Loucy (cell line): ENCODE results near the gene SNX25.

Experiments
- H2AFZ ChIP-seq: fragments of 200-600 bp; sonication (generic); 2 replicates; pipeline ENCODE4 v1.6.0; 2016; ENCODE audit warnings: antibody characterized with exemption, mild to moderate bottlenecking, low read length, moderate library complexity
- H3F3A ChIP-seq: fragments of 200-600 bp; 2 replicates; pipeline ENCODE4 v1.6.0; 2016; ENCODE audit warnings: antibody characterized with exemption, low read depth, mild to moderate bottlenecking
- H3K27me3 ChIP-seq: fragments of 200-600 bp; sonication (generic); 2 replicates; pipeline ENCODE4 v1.6.1; 2014; ENCODE audit warnings: low read length, mild to moderate bottlenecking; ENCODE audit not compliant: insufficient read depth, poor library complexity, severe bottlenecking
- H3K36me3 ChIP-seq: fragments of 200-600 bp; sonication (generic); 2 replicates; pipeline ENCODE4 v1.6.1; 2016; ENCODE audit warnings: low read length; ENCODE audit not compliant: insufficient read depth
- H3K4me1 ChIP-seq: fragments of 200-600 bp; sonication (generic); 2 replicates; pipeline ENCODE4 v1.5.1; 2014; ENCODE audit warnings: low read length, mild to moderate bottlenecking; ENCODE audit not compliant: insufficient read depth, poor library complexity, severe bottlenecking
- H3K4me2 ChIP-seq: fragments of 200-600 bp; sonication (generic); 2 replicates; pipeline ENCODE4 v1.6.0; 2014; ENCODE audit warnings: antibody characterized with exemption, low read length, low read depth, mild to moderate bottlenecking; ENCODE audit not compliant: poor library complexity, severe bottlenecking
- H3K4me3 ChIP-seq: fragments of 200-600 bp; sonication (generic); 2 replicates; pipeline ENCODE4 v1.5.1; 2014; ENCODE audit warnings: low read length, mild to moderate bottlenecking, mixed read lengths; ENCODE audit not compliant: poor library complexity, severe bottlenecking
- H3K79me2 ChIP-seq: fragments of 200-600 bp; sonication (generic); 2 replicates; pipeline ENCODE4 v1.6.1; 2014; ENCODE audit warnings: low read length; ENCODE audit not compliant: insufficient read depth
- H3K9ac ChIP-seq: fragments of 200-600 bp; sonication (generic); 2 replicates; pipeline ENCODE4 v1.6.0; 2014; ENCODE audit warnings: mild to moderate bottlenecking, low read depth, low read length, moderate library complexity; ENCODE audit not compliant: poor library complexity, severe bottlenecking
- H3K9me2 ChIP-seq: fragments of 200-600 bp; sonication (generic); replicated peaks from 2 replicates; pipeline ENCODE4 v1.6.1; 2016; ENCODE audit warnings: low read depth, low read length, mixed read lengths
- H3K9me3 ChIP-seq: fragments of 200-600 bp; sonication (generic); 2 replicates; pipeline ENCODE4 v1.6.1; 2014; ENCODE audit warnings: mild to moderate bottlenecking, antibody characterized with exemption, low read length, low read depth; ENCODE audit not compliant: insufficient read depth
- H4K20me1 ChIP-seq: fragments of 200-600 bp; sonication (generic); 2 replicates; pipeline ENCODE4 v1.6.0; 2014; ENCODE audit warnings: antibody characterized with exemption, low read length, mild to moderate bottlenecking; ENCODE audit not compliant: insufficient read depth, poor library complexity, severe bottlenecking
- CTCF ChIP-seq: fragments of 200-600 bp; sonication (generic); conservative IDR thresholded peaks from 2 replicates; pipeline ENCODE4 v1.5.1; 2014; ENCODE audit warnings: mild to moderate bottlenecking, antibody characterized with exemption, low read length
- EZH2phosphoT487 ChIP-seq: fragments of 200-600 bp; IDR thresholded peaks from 2 replicates; pipeline ENCODE4 v1.6.1; 2018; ENCODE audit warnings: antibody characterized with exemption, mild to moderate bottlenecking, moderate library complexity, borderline replicate concordance

Gene SNX25

GRCh38 chr4:185379326-185380295 lies 170.2 kb downstream of the SNX25 start:
- Histone ChIP-seq H3K4me3 (no peak overlapping the region), H3K36me3 (no peaks in the 10 kb centered on the region)

DNA sequence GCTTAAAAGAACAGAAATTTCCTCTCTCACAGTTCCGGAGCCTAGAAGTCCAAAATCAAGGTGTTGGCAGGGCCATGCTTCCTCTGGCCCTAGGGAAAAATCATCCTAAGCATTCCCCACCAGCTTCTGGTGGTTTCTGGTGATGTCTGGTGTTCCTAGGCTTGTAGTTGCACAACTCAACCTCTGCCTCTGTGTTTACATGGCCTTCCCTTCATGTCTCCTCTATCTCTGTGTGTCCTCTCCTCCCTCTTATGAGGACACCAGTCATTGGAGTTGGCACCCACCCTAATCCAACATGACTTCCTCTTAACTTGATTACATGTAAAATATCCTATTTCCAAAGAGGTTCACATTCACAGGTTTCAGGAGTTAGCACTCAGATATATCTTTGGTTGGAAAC lies 170.9 kb downstream of the SNX25 start:
- H4K20me1 ChIP-seq: no peaks in the 10 kb centered on the region
- no peaks in the 10 kb centered on the region for H3K79me2 ChIP-seq
- TF ChIP-seq CTCF (no peak), EZH2phosphoT487 (no peak)
- no peak overlapping the region for H3K4me2 ChIP-seq
- H3K36me3 ChIP-seq: no peaks in the 10 kb centered on the region
- H3F3A ChIP-seq: no peaks in the 10 kb centered on the region
- no peak overlapping the region for H3K4me3 ChIP-seq
- H3K27me3 ChIP-seq: peaks cover 11% of the 10 kb centered on the region
- H3K9me3 ChIP-seq: peaks cover 7% of the 10 kb centered on the region; the same call in 1 of the 2 replicates
- peaks cover 10% of the 10 kb centered on the region for H3K4me1 ChIP-seq
- no peak overlapping the region for H2AFZ ChIP-seq
- no peak overlapping the region for H3K9ac ChIP-seq
- no peaks in the 10 kb centered on the region for H3K9me2 ChIP-seq

More at GRCh38 chr4:185379326-185380295, 170.2 kb downstream of the SNX25 start:
- H3K4me2 ChIP-seq: no peak overlapping the region
- H3K27me3 ChIP-seq: peaks cover 11% of the 10 kb centered on the region
- H3F3A ChIP-seq: no peaks in the 10 kb centered on the region
- H3K9ac ChIP-seq: no peak overlapping the region
- H2AFZ ChIP-seq: no peak overlapping the region
- H4K20me1 ChIP-seq: no peaks in the 10 kb centered on the region
- peaks cover 7% of the 10 kb centered on the region; the same call in 1 of the 2 replicates for H3K9me3 ChIP-seq
- peaks cover 6% of the 10 kb centered on the region for H3K4me1 ChIP-seq
- no peaks in the 10 kb centered on the region for H3K9me2 ChIP-seq
- no peak for TF ChIP-seq EZH2phosphoT487
- TF ChIP-seq CTCF: no peak
- no peaks in the 10 kb centered on the region for H3K79me2 ChIP-seq

GRCh38 chr4:185381288-185382196 lies 172.1 kb downstream of the SNX25 start:
- H4K20me1 ChIP-seq: no peaks in the 10 kb centered on the region
- peaks cover 11% of the 10 kb centered on the region for H3K27me3 ChIP-seq
- peaks cover 18% of the 10 kb centered on the region for H3K4me1 ChIP-seq
- TF ChIP-seq CTCF: no peak
- no peak for TF ChIP-seq EZH2phosphoT487
- no peaks in the 10 kb centered on the region for H3K9me2 ChIP-seq
- no peaks in the 10 kb centered on the region for H3F3A ChIP-seq
- H3K4me2 ChIP-seq: no peak overlapping the region
- no peaks in the 10 kb centered on the region for H3K79me2 ChIP-seq
- H2AFZ ChIP-seq: no peak overlapping the region
- H3K4me3 ChIP-seq: no peak overlapping the region
- no peaks in the 10 kb centered on the region for H3K36me3 ChIP-seq
- H3K9ac ChIP-seq: no peak overlapping the region
- H3K9me3 ChIP-seq: peaks cover 7% of the 10 kb centered on the region; the same call in 1 of the 2 replicates
